GM04504 (cell line): Measurements from ENCODE around the gene NHS.

Experiments
- DNase-seq: peaks from one replicate; pipeline ENCODE4 v3.0.0-alpha.2; 2012; ENCODE audit warnings: low read depth

Gene NHS

DNA sequence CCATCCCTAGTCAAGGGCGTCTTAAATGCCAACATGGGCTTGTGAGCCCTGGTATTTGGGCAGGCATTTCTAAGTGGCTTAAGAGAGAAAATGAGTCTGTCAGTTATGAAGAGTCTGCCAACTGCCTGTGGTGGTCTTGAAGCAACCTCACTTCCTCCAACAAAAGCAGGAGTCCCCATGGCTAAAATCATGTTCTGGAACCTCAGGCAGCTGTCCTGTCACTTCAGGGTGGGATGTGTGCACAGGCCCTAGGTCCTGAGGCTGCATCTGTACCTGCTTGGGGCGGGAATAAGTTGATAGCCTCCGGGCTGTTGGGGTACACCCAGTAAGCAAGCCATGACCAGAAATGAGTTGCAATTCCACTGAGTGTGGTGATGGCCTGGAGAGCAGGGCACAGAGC is 247.3 kb downstream of the NHS start:
- DNase-seq = no peak

DNA sequence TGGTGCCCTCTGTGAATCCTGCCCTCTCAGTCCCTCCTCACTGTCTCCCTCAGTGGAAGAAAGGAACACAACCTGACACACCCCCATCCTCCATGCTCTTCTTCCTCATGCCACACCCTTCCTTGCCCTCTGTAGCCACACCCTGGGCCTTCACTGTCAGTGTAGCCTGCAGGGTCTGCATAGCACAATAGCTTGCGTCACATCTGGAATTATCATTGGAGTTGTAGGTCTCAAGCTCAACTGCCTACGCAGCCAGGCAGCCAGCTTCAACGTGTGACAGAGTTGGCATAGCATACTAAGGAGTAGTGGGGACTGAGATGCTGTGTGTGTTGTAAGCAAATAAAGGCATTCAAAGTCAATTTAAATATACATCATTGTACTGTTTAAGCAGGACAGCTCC is 248.8 kb downstream of the NHS start:
- no peak for DNase-seq

- DNase-seq = no peak
Measured at GRCh38 chrX:17627026-17627425, 252.0 kb downstream of the NHS start.

DNA sequence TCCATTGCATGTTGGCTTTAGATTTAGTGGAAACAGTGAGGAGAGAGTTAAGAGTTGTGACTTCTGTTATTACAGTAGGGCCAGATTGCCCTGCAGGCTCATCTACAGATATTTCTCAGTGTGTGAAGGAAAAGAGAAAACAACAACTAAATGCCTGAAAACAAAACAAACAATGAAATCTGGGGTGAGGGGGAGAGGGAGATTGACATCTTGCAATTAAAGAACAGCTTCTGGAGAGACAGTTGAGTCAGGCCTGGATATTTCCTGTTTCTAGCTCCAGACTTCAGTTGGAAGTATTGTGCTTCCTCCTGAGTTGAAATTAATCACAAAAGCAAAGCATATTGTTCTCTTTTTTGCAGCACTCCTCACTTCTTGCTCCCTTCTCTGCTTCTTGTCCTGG is 254.0 kb downstream of the NHS start:
- DNase-seq = no peak

DNA sequence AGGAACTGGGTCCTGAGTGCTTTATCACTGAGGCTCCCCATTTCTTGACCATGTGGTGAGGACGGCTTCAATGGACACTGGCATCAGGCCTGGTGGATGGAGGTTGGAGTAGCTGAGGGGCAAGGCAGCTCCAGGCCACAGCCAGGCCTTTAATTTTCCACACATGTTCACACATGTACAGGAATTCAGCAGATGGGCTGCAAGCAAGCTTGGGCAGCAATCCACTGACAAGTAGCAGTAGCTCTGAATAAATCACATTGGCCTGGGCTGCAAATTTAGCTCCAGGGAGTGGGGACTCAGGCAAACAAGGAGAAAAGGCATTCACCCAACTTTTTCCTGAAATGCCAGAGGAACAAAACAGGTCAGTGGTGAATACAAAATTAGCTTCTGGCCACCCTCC is 254.5 kb downstream of the NHS start:
- no peak for DNase-seq

DNA sequence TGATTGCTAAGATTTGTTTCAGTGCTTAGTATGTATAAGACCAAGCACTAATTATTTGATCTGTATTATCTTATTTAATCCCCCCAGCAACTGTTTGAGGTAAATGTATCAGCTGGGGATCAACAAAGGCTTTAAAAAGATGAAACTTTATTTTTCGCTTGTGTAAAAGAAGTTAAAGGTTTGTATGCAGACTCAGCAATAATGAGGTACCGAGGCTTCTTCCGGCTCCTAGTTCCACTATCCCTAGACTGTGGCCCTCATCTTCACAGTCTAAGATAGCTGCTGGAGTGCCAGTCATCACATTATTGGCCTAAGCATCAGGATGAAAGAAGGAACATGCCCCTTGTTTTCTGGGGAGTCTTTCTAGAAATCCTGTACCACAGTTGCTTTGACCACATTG is 256.6 kb downstream of the NHS start:
- no peak for DNase-seq

DNA sequence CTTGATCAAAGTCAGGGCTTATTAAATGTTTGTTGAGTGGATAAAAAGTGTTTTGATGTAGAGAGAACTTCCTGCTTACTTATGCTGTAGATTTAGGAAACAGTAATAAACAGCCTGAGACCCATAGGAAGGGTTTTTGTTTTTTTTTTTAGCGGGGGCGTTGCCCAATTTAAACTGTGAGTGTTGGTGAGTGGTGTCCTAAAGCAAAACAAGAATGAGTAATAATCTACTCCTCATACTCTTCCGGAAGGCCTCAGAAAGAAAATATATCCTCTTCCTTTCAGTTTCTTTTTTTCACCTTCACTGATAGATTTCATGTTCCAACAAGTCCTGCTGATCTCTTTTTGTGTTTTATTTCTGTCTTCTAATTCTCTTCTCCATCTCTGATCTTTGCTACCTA is 257.9 kb downstream of the NHS start:
- DNase-seq = no peak

GRCh38 chrX:17633546-17633945 is 258.5 kb downstream of the NHS start:
- DNase-seq = no peak

DNA sequence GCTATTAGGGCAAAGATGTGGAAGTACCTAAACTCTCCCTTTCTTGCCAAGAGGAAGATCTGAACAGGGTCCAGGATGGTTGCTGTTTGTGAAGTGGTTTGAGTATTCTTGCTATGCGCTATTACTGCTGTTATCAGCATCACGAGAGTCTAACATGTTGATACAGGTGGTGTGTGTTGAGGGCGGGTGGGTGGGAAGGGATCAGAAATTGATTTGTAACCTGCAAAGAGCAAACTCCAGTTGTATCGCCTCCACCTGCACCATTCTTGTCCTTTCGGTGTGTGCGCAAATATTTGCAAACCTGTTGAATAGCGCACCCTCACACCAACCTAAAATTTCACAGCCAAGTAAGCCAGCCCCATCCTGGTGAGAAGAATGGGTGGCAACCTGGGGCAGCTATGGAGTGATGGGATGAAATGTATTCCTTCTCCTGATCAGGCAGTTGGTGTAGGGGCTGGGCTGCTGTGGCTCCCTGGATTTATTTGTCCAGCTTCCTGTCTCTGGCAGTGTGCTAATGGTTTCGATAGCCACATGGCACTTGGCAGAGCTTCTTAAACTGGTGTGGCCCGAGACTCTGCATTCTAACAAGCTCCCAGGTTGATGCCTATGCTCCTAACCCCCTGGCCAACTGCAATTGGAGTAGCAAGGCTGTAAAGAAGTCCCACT is 259.7 kb downstream of the NHS start:
- DNase-seq = no peak

DNA sequence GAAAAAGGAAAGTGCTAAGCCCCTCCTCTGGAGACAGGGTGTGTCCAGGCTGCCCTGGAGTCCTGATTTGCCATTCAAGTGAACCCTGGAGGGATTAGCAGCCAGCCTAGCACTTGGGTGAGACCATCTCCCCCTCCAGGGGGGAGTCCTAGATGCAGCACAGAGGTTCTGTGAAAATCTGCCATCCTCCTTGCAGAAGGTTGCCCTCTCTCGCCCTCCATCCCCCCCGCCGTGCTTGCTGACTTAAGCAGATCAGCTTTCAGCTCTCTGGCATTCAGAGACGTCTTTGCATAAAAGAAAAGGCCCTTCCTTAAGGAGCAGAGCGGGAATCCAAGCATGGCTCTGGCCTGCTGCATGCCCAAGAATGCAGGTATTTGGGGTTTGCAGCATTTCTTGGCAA is 260.2 kb downstream of the NHS start:
- DNase-seq = no peak

GRCh38 chrX:17637235-17637634 is 262.2 kb downstream of the NHS start:
- no peak for DNase-seq

DNA sequence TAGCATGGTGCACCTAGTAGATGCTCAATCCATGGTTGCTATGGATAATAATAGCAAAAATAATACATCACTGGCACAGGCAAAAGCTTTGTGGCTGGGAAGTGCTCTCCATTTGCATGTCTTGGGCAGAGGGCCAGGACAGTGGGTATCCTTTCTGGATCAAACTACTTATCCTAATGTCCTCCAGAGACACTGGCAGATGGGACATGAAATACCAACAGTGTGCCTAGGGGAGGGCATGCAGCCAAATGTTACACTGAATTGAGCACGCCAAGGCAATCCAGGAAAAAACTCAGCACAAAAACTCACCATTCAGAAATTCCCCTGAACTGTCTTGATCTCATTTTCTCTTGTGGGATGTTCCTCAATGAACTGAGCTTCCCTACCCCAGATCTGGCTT is 263.7 kb downstream of the NHS start:
- DNase-seq = no peak

- DNase-seq = no peak
Measured at GRCh38 chrX:17642891-17643290, 267.9 kb downstream of the NHS start.

DNA sequence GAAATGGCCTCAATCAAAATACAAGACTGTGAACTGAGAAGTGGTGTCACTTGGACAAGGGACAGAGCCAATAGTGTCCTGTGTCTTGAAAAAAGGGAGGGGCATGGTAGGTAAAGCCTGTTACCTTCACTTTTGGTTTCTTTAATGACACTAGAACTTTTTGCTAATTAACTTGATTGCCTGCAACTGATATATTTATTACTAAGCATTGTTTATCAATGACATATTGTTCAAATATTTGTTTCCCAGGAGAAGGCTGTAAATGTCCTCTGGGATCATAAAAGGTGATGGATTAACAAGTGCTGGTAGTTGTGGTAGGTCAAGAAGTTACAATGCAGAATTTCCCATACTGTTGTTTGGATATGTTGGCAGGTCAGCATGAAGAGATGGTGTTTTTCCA is 268.5 kb downstream of the NHS start:
- no peak for DNase-seq

DNA sequence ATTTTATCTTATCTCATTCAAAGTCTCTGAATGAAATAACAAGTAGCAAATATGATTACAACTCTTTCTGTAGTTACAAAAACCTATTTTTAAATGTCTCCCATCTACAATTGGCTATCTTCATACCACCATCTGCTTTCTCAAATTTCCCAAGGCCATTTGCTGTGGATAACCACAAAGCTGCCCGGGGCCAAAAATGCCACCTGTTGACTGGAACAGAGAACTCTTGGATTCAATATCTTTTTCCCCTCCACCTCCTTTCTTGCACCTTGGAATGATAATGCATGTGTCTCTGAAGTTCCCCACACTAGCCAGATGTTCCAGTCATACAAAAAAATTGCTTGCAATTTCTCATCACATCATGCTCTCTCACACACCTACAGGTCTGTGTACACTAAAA is 269.0 kb downstream of the NHS start:
- DNase-seq = no peak

GRCh38 chrX:17654116-17654515 is 279.1 kb downstream of the NHS start:
- DNase-seq = no peak

DNA sequence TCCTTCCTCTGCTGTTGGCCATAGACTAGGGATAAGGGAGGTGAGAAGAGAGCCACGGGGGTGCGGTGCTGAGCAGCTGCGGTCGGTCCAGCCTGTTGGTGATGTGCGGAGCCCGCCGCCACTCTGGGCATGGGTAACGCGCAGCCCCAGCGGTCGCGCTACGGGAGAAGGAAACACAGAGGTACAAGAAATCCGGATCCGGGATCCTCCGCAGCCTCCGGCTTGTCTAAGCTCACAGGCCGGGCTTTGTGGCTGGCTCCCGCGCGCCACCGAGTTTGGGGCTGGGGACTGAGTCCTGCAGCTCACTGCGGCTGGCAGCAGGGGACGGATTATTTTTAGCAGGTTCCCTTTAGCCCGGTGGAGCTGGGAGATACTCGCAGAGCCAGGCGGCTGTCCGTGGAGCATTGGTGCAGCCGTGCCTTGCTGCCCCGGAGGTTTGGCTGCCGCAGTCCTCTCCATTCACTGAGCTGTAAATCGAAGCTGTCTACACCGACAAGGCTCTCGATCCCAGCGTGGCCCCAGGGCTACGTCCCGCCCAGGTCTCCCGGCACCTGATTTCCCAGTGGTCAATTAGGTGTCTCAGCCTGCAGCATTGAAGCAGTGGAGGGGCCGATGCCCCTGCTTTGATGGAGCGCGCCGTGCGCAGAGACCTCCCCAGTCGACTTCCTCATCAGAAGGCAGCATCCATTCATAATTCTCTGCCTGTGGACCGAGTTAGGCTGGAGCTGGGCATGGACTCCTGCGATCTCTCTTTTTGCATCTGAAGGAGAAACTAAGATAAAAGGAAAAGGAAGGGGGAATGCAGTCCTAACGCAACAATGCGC is 280.4 kb downstream of the NHS start:
- DNase-seq = no peak

DNA sequence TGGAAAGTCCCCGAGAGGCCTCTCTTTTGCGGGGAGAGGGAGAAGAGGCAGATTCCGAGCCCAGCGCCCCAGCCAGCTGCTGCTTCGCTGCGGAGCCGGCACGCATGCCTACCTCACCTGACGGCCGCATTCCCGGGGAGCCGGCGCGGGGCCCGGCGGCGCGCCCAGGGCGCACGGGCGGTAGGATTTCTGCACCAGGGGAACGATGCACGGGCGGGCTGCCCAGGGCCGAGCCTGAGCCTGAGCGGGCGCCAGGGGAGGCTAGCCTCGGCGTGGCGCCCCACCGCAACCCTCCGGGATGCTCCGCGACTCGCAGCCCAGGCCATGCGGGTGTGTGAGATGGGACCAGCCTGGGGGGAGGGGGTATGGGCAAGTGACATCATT is 281.0 kb downstream of the NHS start:
- DNase-seq = no peak

GRCh38 chrX:17656556-17656955 is 281.6 kb downstream of the NHS start:
- no peak for DNase-seq

GRCh38 chrX:17662391-17662790 is 287.4 kb downstream of the NHS start:
- no peak for DNase-seq

GRCh38 chrX:17668929-17669328 is 293.9 kb downstream of the NHS start:
- no peak for DNase-seq

DNA sequence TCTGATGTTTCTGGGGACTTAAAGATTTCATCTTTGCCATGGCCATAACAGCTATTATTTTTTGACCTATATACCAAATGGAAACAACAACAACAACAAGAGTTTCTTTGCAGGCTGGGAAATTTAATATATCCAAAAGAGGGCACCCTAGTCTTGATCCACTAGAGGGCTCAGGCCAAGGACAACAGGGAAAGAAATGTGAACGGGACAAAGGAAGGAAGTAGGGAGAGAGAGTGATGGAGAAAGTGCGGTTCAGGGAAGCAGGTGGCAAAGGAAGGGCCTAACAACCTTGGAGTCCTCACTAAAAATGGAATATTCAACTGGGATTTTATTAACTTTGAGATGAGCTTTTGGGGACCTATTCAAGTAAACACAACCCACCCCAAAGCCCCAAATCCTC is 294.5 kb downstream of the NHS start:
- no peak for DNase-seq

DNA sequence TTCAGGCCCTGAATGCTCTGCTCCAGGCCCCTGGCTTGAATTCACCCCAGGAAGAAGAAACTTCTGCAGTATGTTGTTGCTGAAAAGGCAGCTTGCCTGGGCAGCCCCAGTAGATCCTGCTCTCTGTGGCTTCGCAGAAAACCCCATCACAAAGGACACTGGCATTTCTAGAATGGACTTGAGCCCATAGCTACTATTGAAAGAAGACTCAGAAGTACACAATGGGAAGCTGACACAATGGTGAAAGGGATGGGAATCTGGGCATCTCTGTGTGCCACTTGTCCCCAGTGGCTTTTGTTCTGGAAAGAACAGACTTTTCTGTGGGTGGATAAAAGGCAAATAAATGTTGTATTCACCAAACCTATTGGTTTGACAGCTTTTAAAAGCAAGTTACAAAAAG is 294.9 kb downstream of the NHS start:
- DNase-seq = no peak

GRCh38 chrX:17670874-17671273 is 295.9 kb downstream of the NHS start:
- no peak for DNase-seq
